Osteoblast (primary cell): ENCODE data around the gene MESD. TPM values are rescaled to one million over a fixed set of nuclear protein-coding genes. Genes with fewer than 3 reads are reported as not detected.

Experiments used
- DNase-seq: peaks from one replicate; pipeline ENCODE4 v3.0.0; 2011; ENCODE audit warnings: low spot score, mixed read lengths; ENCODE audit not compliant: insufficient read length; ENCODE audit errors: missing footprints
- H2AFZ ChIP-seq: 2 replicates; pipeline ENCODE4 v1.6.0; 2011; ENCODE audit warnings: mild to moderate bottlenecking, low read length
- H3K27ac ChIP-seq: 2 replicates; pipeline ENCODE4 v1.5.1; 2011; ENCODE audit warnings: mild to moderate bottlenecking, low read depth, low read length, moderate library complexity
- H3K27me3 ChIP-seq: 2 replicates; pipeline ENCODE4 v1.6.0; 2012; ENCODE audit warnings: mild to moderate bottlenecking, control low read depth, inconsistent platforms, low read length, moderate library complexity; ENCODE audit not compliant: insufficient read depth
- H3K36me3 ChIP-seq: 2 replicates; pipeline ENCODE4 v1.5.1; 2011; ENCODE audit warnings: mild to moderate bottlenecking, low read length, control low read depth, moderate library complexity; ENCODE audit not compliant: insufficient read depth
- H3K4me1 ChIP-seq: 2 replicates; pipeline ENCODE4 v1.5.1; 2011; ENCODE audit warnings: mild to moderate bottlenecking, low read length, control low read depth, moderate library complexity; ENCODE audit not compliant: insufficient read depth
- H3K4me2 ChIP-seq: 2 replicates; pipeline ENCODE4 v1.6.0; 2011; ENCODE audit warnings: mild to moderate bottlenecking, low read length; ENCODE audit not compliant: insufficient read depth
- H3K4me3 ChIP-seq: fragments of 200-600 bp; sonication (generic); 3 replicates; pipeline ENCODE4 v1.5.1; 2012; ENCODE audit warnings: mild to moderate bottlenecking, low read length, inconsistent platforms; ENCODE audit not compliant: insufficient read depth
- H3K79me2 ChIP-seq: 2 replicates; pipeline ENCODE4 v1.6.0; 2012; ENCODE audit warnings: mild to moderate bottlenecking, low read length, control low read depth, inconsistent platforms; ENCODE audit not compliant: insufficient read depth
- H3K9me3 ChIP-seq: 2 replicates; pipeline ENCODE4 v1.5.1; 2011; ENCODE audit warnings: low read depth, low read length, control low read depth
- H4K20me1 ChIP-seq: 2 replicates; pipeline ENCODE4 v1.6.0; 2012; ENCODE audit warnings: mild to moderate bottlenecking, low read length, control low read depth; ENCODE audit not compliant: insufficient read depth
- CTCF ChIP-seq: IDR thresholded peaks from 2 replicates; pipeline ENCODE4 v1.5.1; 2011; ENCODE audit warnings: mild to moderate bottlenecking, low read depth, low read length, moderate library complexity; ENCODE audit errors: extremely low read depth
- total RNA-seq: library from RNA; depleted of rRNA; stranded (reverse); fragments of >200 nt; gene quantifications from 2 replicates; pipeline ENCODE4 v1.2.3, GENCODE V29; 2012

Gene MESD
- total RNA-seq, 1 donor = 16.6 TPM

- no peak overlapping the region for H3K4me2 ChIP-seq
- no peak overlapping the region for H2AFZ ChIP-seq
- DNase-seq = no peak
Observed at GRCh38 chr15:81033508-81033907, 43.9 kb upstream of the MESD start.

GRCh38 chr15:81032818-81033217 lies 43.2 kb upstream of the MESD start:
- H3K4me3 ChIP-seq = no peak overlapping the region
- H3K79me2 ChIP-seq = no peaks in the 10 kb centered on the region
- TF ChIP-seq CTCF = no peak
- no peaks in the 10 kb centered on the region for H3K27me3 ChIP-seq
- no peaks in the 10 kb centered on the region for H3K4me1 ChIP-seq
- no peak overlapping the region for H3K27ac ChIP-seq
- no peak overlapping the region for H2AFZ ChIP-seq
- no peaks in the 10 kb centered on the region for H3K9me3 ChIP-seq
- no peak overlapping the region for H3K4me2 ChIP-seq
- DNase-seq = no peak
- H4K20me1 ChIP-seq = no peaks in the 10 kb centered on the region
- no peaks in the 10 kb centered on the region for H3K36me3 ChIP-seq

More at GRCh38 chr15:81033508-81033907, 43.9 kb upstream of the MESD start:
- Histone ChIP-seq H3K9me3 (no peaks in the 10 kb centered on the region), H3K27ac (no peak overlapping the region), H3K4me3 (no peak overlapping the region), H3K79me2 (no peaks in the 10 kb centered on the region), H3K4me1 (no peaks in the 10 kb centered on the region), H3K27me3 (no peaks in the 10 kb centered on the region), H4K20me1 (no peaks in the 10 kb centered on the region), H3K36me3 (no peaks in the 10 kb centered on the region)
- no peak for TF ChIP-seq CTCF

- H3K79me2 ChIP-seq = no peaks in the 10 kb centered on the region
- no peak for DNase-seq
- no peaks in the 10 kb centered on the region for H3K9me3 ChIP-seq
- no peak overlapping the region for H3K4me2 ChIP-seq
- H2AFZ ChIP-seq = no peak overlapping the region
- H3K27ac ChIP-seq = no peak overlapping the region
- H3K4me1 ChIP-seq = no peaks in the 10 kb centered on the region
- no peak overlapping the region for H3K4me3 ChIP-seq
- H4K20me1 ChIP-seq = no peaks in the 10 kb centered on the region
- H3K27me3 ChIP-seq = no peaks in the 10 kb centered on the region
- H3K36me3 ChIP-seq = no peaks in the 10 kb centered on the region
- no peak for TF ChIP-seq CTCF
Observed at GRCh38 chr15:81032355-81032754, 42.7 kb upstream of the MESD start.

GRCh38 chr15:81031203-81031602 lies 41.6 kb upstream of the MESD start:
- no peak for TF ChIP-seq CTCF
- DNase-seq = no peak
- H3K27ac ChIP-seq = no peak overlapping the region

More at GRCh38 chr15:81031203-81031602, 41.6 kb upstream of the MESD start:
- Histone ChIP-seq H3K27me3 (no peaks in the 10 kb centered on the region), H3K79me2 (no peaks in the 10 kb centered on the region), H4K20me1 (no peaks in the 10 kb centered on the region), H3K9me3 (no peaks in the 10 kb centered on the region), H3K4me2 (no peak overlapping the region), H3K4me3 (no peak overlapping the region), H3K36me3 (no peaks in the 10 kb centered on the region), H3K4me1 (no peaks in the 10 kb centered on the region), H2AFZ (no peak overlapping the region)
